Panc1 (cell line): ENCODE data around the gene PFDN4. TPM values are rescaled to one million over a fixed set of nuclear protein-coding genes. Genes with fewer than 3 reads are reported as not detected.
A peak's percentile ranks its signal among the peaks of the same experiment; 100 is the strongest.

ENCODE experiments used
- ATAC-seq: fragments of 200-7000 bp; cut with Tn5 transposase; 2 replicates; pipeline ENCODE4 v1.9.1; 2020; ENCODE audit warnings: mild to moderate bottlenecking, moderate library complexity
- Bru-seq: library from RNA; stranded (reverse); fragments of 400-500 nt; gene quantifications from one replicate; lab custom pipeline; 2021; lab: Mats Ljungman, UMichigan
- BruChase-seq, 2 experiments: library from RNA; stranded (reverse); fragments of 400-500 nt; gene quantifications; one replicate each; lab custom pipeline; 2021; lab: Mats Ljungman, UMichigan
- BruUV-seq: library from RNA; stranded (reverse); fragments of 400-500 nt; replicated peaks from 2 replicates; lab custom pipeline; 2021; lab: Mats Ljungman, UMichigan
- CTCF ChIA-PET: fragments of 300-600 bp; sonication (Branson Sonifier 250); formaldehyde crosslinking; loops from one replicate; lab custom pipeline; 2022; ENCODE audit warnings: antibody characterized with exemption; lab: Charles Lee
- POLR2A ChIA-PET: fragments of 300-600 bp; sonication (Branson Sonifier 250); formaldehyde crosslinking; loops from one replicate; lab custom pipeline; 2022; ENCODE audit warnings: antibody characterized with exemption; lab: Charles Lee
- DNase-seq: peaks from one replicate; pipeline ENCODE4 v3.0.0-alpha.2; 2010; ENCODE audit warnings: low read depth, low spot score
- H3K27ac ChIP-seq: 2 replicates; pipeline ENCODE4 v1.5.1; 2011; ENCODE audit warnings: mild to moderate bottlenecking, low read length, inconsistent platforms
- H3K27me3 ChIP-seq: fragments of 200-500 bp; sonication (Bioruptor generic); 2 replicates; pipeline ENCODE4 v1.6.0; 2014; ENCODE audit warnings: low read length, inconsistent platforms; ENCODE audit not compliant: control insufficient read depth, insufficient read depth
- H3K36me3 ChIP-seq: fragments of 200-500 bp; sonication (Bioruptor generic); 2 replicates; pipeline ENCODE4 v1.5.1; 2014; ENCODE audit warnings: inconsistent platforms, mild to moderate bottlenecking, low read length, moderate library complexity; ENCODE audit not compliant: control insufficient read depth, insufficient read depth
- H3K4me1 ChIP-seq: 2 replicates; pipeline ENCODE4 v1.5.1; 2011; ENCODE audit warnings: inconsistent platforms, mild to moderate bottlenecking, low read length, moderate library complexity; ENCODE audit not compliant: control insufficient read depth, insufficient read depth
- H3K4me3 ChIP-seq, 2 experiments: 2 replicates each; pipeline ENCODE4 v1.5.1; 2011 to 2012; ENCODE audit warnings: low read depth in 2 of 2, low read length in 2 of 2, mild to moderate bottlenecking in 2 of 2, inconsistent platforms in 1 of 2, moderate library complexity in 1 of 2
- H3K9me3 ChIP-seq: fragments of 200-500 bp; sonication (Bioruptor generic); 2 replicates; pipeline ENCODE4 v1.5.1; 2014; ENCODE audit warnings: low read depth, mild to moderate bottlenecking, inconsistent platforms, low read length, moderate library complexity; ENCODE audit not compliant: control insufficient read depth, insufficient read depth
- CTCF ChIP-seq: fragments of 450-650 bp; IDR thresholded peaks from 2 replicates; pipeline ENCODE4 v1.5.1; 2017; ENCODE audit warnings: mild to moderate bottlenecking
- POLR2AphosphoS5 ChIP-seq: IDR thresholded peaks from 2 replicates; pipeline ENCODE4 v1.6.1; 2012; ENCODE audit warnings: mild to moderate bottlenecking, low read depth, low read length, moderate library complexity
- SIN3A ChIP-seq: IDR thresholded peaks from 2 replicates; pipeline ENCODE4 v1.6.1; 2012; ENCODE audit warnings: low read depth, mild to moderate bottlenecking, low read length, moderate library complexity, borderline replicate concordance; ENCODE audit not compliant: insufficient read depth
- TCF7L2 ChIP-seq: IDR thresholded peaks from 2 replicates; pipeline ENCODE4 v1.6.1; 2011; ENCODE audit warnings: mild to moderate bottlenecking, low read depth, low read length, inconsistent platforms
- in situ Hi-C: cut with HindIII; loops from 2 replicates; pipeline ENCODE4 v1.10.0; 2016; ENCODE audit warnings: low sequenced_read_pairs, low pct_unique_long_range_greater_than_20kb
- intact Hi-C: fragments of 100-400 bp; cut with micrococcal nuclease; formaldehyde crosslinking; loops from one replicate; pipeline ENCODE4 v1.10.0; 2022; ENCODE audit not compliant: unreplicated experiment
- long read RNA-seq: library from polyadenylated mRNA; unstranded; transcript quantifications from one replicate; pipeline ENCODE4 v2.0.0, GENCODE V29; 2021; ENCODE audit not compliant: unreplicated experiment
- polyA plus RNA-seq: library from polyadenylated mRNA; unstranded; fragments of >200 nt; gene quantifications from one replicate; pipeline ENCODE4 v1.2.1, GENCODE V29; 2012; ENCODE audit warnings: missing spikeins; ENCODE audit not compliant: insufficient read length
- total RNA-seq: library from RNA; stranded (reverse); gene quantifications from one replicate; pipeline ENCODE4 v1.2.1, GENCODE V29; 2021; ENCODE audit not compliant: unreplicated experiment
- TF ChIP-seq, protein P1 (sequence below), 2 experiments: IDR thresholded peaks; 2 replicates each; pipeline ENCODE4 v1.6.1; 2011 to 2012; ENCODE audit warnings: low read depth in 2 of 2, control low read depth in 1 of 2, low read length in 1 of 2, mild to moderate bottlenecking in 1 of 2, moderate library complexity in 1 of 2; ENCODE audit not compliant: insufficient read depth in 1 of 2

PFDN4 gene
- total RNA-seq (48.2 TPM), Bru-seq, nascent RNA (percentile 87 among the genes with signal in this experiment), BruChase-seq, experiment 1, labeled RNA remaining after a 2-hour chase (percentile 70 among the genes with signal in this experiment), BruChase-seq, experiment 2, labeled RNA remaining after a 6-hour chase (percentile 80 among the genes with signal in this experiment)
- 30.8 TPM for polyA plus RNA-seq
- long read RNA-seq, transcript PFDN4-201 (4 exons, 1,462 nt), result major isoform, 41 of 101 reads
- long read RNA-seq, partial matches to known transcripts, result 56 of 101 reads
- long read RNA-seq, other reads (novel, unspliced or antisense), result 4 of 101 reads

DNA sequence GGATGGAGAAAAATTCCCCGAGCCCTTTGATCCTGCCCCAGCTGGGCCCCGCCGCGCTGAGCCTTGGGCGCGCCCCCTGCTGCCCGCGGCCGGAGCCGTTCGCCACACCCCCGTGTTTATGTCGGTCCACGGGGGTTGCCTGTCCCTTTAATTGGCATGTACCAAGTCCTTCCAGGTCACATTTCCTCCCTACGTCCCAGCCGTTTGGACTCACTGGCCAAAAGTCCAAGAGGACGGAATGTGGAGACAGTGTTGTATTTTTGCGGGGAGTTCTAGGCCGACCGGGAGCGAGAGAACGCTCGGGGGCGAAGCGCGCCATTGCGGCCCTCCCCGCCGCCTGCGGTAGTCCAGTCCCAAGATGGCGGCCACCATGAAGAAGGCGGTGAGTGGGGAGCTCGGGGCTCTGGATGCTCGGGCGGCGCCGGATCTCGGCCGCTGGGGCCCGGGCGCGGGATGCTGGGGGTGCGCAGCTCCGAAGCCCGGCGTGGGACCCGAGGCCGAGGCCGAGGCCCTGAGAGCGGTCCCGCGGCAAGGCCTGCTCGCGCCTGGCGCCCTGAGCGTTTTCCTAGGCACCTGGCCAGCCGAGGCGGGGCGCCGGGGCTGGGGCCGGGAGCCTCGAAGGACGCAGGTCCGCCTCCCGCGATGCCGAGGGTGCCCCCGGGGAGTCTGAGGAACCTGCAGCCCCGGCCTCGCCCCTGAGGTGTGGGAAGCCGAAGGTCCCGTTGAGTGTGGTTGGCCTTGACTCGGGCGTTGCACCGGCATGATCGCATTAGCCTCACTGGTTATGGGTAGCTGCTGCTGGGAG, at the start of gene PFDN4:
Gene PFDN4 (plus strand): TSS at position 345 of the 805 bp plus-strand sequence. CDS start 14 bp downstream, at position 359.
- peak within 1 kb of the TSS; percentile 98 for H3K27ac ChIP-seq
- ATAC-seq, result peak; percentile 99
- no peaks in the 10 kb centered on the region for H3K27me3 ChIP-seq
- TF ChIP-seq TCF7L2 (peak; percentile 99), POLR2AphosphoS5 (peak; percentile 61; the same call in 1 of the 2 replicates), CTCF (peak; percentile 97), SIN3A (peak; percentile 85; the same call in 1 of the 2 replicates)
- TF ChIP-seq, protein P1, sequence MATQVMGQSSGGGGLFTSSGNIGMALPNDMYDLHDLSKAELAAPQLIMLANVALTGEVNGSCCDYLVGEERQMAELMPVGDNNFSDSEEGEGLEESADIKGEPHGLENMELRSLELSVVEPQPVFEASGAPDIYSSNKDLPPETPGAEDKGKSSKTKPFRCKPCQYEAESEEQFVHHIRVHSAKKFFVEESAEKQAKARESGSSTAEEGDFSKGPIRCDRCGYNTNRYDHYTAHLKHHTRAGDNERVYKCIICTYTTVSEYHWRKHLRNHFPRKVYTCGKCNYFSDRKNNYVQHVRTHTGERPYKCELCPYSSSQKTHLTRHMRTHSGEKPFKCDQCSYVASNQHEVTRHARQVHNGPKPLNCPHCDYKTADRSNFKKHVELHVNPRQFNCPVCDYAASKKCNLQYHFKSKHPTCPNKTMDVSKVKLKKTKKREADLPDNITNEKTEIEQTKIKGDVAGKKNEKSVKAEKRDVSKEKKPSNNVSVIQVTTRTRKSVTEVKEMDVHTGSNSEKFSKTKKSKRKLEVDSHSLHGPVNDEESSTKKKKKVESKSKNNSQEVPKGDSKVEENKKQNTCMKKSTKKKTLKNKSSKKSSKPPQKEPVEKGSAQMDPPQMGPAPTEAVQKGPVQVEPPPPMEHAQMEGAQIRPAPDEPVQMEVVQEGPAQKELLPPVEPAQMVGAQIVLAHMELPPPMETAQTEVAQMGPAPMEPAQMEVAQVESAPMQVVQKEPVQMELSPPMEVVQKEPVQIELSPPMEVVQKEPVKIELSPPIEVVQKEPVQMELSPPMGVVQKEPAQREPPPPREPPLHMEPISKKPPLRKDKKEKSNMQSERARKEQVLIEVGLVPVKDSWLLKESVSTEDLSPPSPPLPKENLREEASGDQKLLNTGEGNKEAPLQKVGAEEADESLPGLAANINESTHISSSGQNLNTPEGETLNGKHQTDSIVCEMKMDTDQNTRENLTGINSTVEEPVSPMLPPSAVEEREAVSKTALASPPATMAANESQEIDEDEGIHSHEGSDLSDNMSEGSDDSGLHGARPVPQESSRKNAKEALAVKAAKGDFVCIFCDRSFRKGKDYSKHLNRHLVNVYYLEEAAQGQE (IDR thresholded peaks at IDR 0.05; ENCODE audit: insufficient read depth in 1 of 2, low read depth in 2 of 2, low read length in 1 of 2), result no peak
- POLR2A ChIA-PET, result interaction anchor here (0.5 to 0.6 kb wide), 2 partner anchors 349 to 438 kb away, joined by 5 to 8 read pairs; no protein-coding TSS in a partner anchor
- H3K36me3 ChIP-seq, result no peaks in the 10 kb centered on the region; the same call in 1 of the 2 replicates
- BruUV-seq, result no TSS peak
- in situ Hi-C loops (no loop called here), intact Hi-C loops (no loop called here)
- H3K4me1 ChIP-seq, result peaks cover 10% of the 10 kb centered on the region
- CTCF ChIA-PET, result interaction anchor here (0.5 to 1.1 kb wide), 4 partner anchors 83 to 439 kb away, joined by 3 to 7 read pairs (median 4); no protein-coding TSS in a partner anchor
- peak; percentile 60 for DNase-seq
- peak within 1 kb of the TSS; percentile 74 to 86 for H3K4me3 ChIP-seq
- no peaks in the 10 kb centered on the region for H3K9me3 ChIP-seq

- TF ChIP-seq, protein P1 (IDR thresholded peaks at IDR 0.05; ENCODE audit: insufficient read depth in 1 of 2, low read depth in 2 of 2, low read length in 1 of 2), result no peak
- no peak for TF ChIP-seq TCF7L2
- no peak for TF ChIP-seq POLR2AphosphoS5
- no peak for TF ChIP-seq SIN3A
- no peak for TF ChIP-seq CTCF
- Histone ChIP-seq H3K27ac (no peak overlapping the region), H3K36me3 (no peaks in the 10 kb centered on the region), H3K4me3 (no peak overlapping the region), H3K4me1 (no peaks in the 10 kb centered on the region), H3K9me3 (no peaks in the 10 kb centered on the region), H3K27me3 (no peaks in the 10 kb centered on the region)
- no peak for ATAC-seq
- intact Hi-C loops, result no loop called here
- BruUV-seq, result no TSS peak
- in situ Hi-C loops, result no loop called here
- ChIA-PET POLR2A (no interaction called here), CTCF (no interaction called here)
- DNase-seq, result no peak
Observed at GRCh38 chr20:54158226-54158625, 49.7 kb upstream of the PFDN4 start.
